GM18870 (cell line): ENCODE data around the gene MYF6.
A peak's percentile ranks its signal among the peaks of the same experiment; 100 is the strongest.

ENCODE experiments used
- ATAC-seq: cut with Tn5 transposase; IDR thresholded peaks from one replicate; pipeline ENCODE4 v1.9.1; 2021; ENCODE audit warnings: moderate library complexity; ENCODE audit not compliant: unreplicated experiment

The MYF6 gene

GRCh38 chr12:80754274-80754673, 46.8 kb downstream of the MYF6 start:
- no peak for ATAC-seq

GRCh38 chr12:80756875-80757274, 49.4 kb downstream of the MYF6 start:
- peak; percentile 92 for ATAC-seq
